NCI-H1048 (cell line): Measurements from ENCODE around the gene C19orf38.

Experiments
- DNase-seq: peaks from one replicate; lab custom pipeline; 2025; lab: John Stamatoyannopoulos, UW

C19orf38 gene

GRCh38 chr19:10848230-10848856, at the start of gene C19orf38:
C19orf38 (plus strand) TSS chr19:10848415; CDS start chr19:10848509, 94 bp downstream.
- DNase-seq: no peak

- DNase-seq: no peak
These were observed 47.7 kb upstream of the C19orf38 start for GRCh38 chr19:10800488-10800887.

- DNase-seq: no peak
These were observed 45.7 kb upstream of the C19orf38 start for GRCh38 chr19:10802479-10802878.

- no peak for DNase-seq
These were observed 45.0 kb upstream of the C19orf38 start for GRCh38 chr19:10803252-10803651.

GRCh38 chr19:10805065-10805757, 43.0 kb upstream of the C19orf38 start:
- DNase-seq: no peak

- DNase-seq: no peak
These were observed 42.4 kb upstream of the C19orf38 start for GRCh38 chr19:10805758-10806247.

GRCh38 chr19:10808937-10809649, 39.1 kb upstream of the C19orf38 start:
- no peak for DNase-seq

- DNase-seq: no peak
These were observed 38.4 kb upstream of the C19orf38 start for GRCh38 chr19:10809651-10810285.

- no peak for DNase-seq
These were observed 36.7 kb upstream of the C19orf38 start for GRCh38 chr19:10811391-10812111.

- no peak for DNase-seq
These were observed 36.0 kb upstream of the C19orf38 start for GRCh38 chr19:10812196-10812595.

- DNase-seq: no peak
These were observed 35.3 kb upstream of the C19orf38 start for GRCh38 chr19:10812902-10813404.

GRCh38 chr19:10815007-10815536, 33.1 kb upstream of the C19orf38 start:
- no peak for DNase-seq

- DNase-seq: no peak
These were observed 32.1 kb upstream of the C19orf38 start for GRCh38 chr19:10815969-10816644.

- DNase-seq: no peak
These were observed 31.5 kb upstream of the C19orf38 start for GRCh38 chr19:10816691-10817090.

GRCh38 chr19:10817291-10818038, 30.8 kb upstream of the C19orf38 start:
- DNase-seq: no peak

GRCh38 chr19:10818301-10819123, 29.7 kb upstream of the C19orf38 start:
- DNase-seq: no peak

- no peak for DNase-seq
These were observed 28.8 kb upstream of the C19orf38 start for GRCh38 chr19:10819124-10820060.

GRCh38 chr19:10820173-10820572, 28.0 kb upstream of the C19orf38 start:
- no peak for DNase-seq
